Middle frontal gyrus (tissue), 1 donor: ENCODE measurements around the gene SLC35B2.

Source experiments
- DNase-seq: peaks from one replicate; pipeline ENCODE4 v3.0.0-alpha.2; 2015; ENCODE audit warnings: low spot score; ENCODE audit errors: extremely low spot score

SLC35B2 gene

GRCh38 chr6:44254191-44255104 lies 2.9 kb downstream of the SLC35B2 start:
- no peak for DNase-seq

- DNase-seq: no peak
Measured at GRCh38 chr6:44253307-44254101, 3.8 kb downstream of the SLC35B2 start.

GRCh38 chr6:44251576-44252524 lies 5.5 kb downstream of the SLC35B2 start:
- no peak for DNase-seq

GRCh38 chr6:44250718-44251123 lies 6.6 kb downstream of the SLC35B2 start:
- no peak for DNase-seq

- DNase-seq: no peak
Measured at GRCh38 chr6:44250067-44250717, 7.1 kb downstream of the SLC35B2 start.

GRCh38 chr6:44249082-44249748 lies 8.1 kb downstream of the SLC35B2 start:
- no peak for DNase-seq

- DNase-seq: no peak
Measured at GRCh38 chr6:44248579-44248978, 8.7 kb downstream of the SLC35B2 start.

- no peak for DNase-seq
Measured at GRCh38 chr6:44247338-44248302, 9.7 kb downstream of the SLC35B2 start.

- DNase-seq: peak; percentile 93
Measured at GRCh38 chr6:44246663-44247337, 10.5 kb downstream of the SLC35B2 start, which contains the start of gene HSP90AB1. TSS of gene HSP90AB1 (plus strand) at chr6:44247101. CDS start at chr6:44248630, 1,529 bp downstream.

- DNase-seq: peak; percentile 74
Measured at GRCh38 chr6:44245912-44246662, 11.2 kb downstream of the SLC35B2 start.

GRCh38 chr6:44245391-44245911 lies 11.9 kb downstream of the SLC35B2 start:
- no peak for DNase-seq

- no peak for DNase-seq
Measured at GRCh38 chr6:44243345-44243744, 14.0 kb downstream of the SLC35B2 start.

- no peak for DNase-seq
Measured at GRCh38 chr6:44238687-44239350, 18.5 kb downstream of the SLC35B2 start.

GRCh38 chr6:44237813-44238433 lies 19.4 kb downstream of the SLC35B2 start:
- DNase-seq: peak; percentile 65

- no peak for DNase-seq
Measured at GRCh38 chr6:44237021-44237812, 20.1 kb downstream of the SLC35B2 start.
